Neuronal stem cell (in vitro differentiated cells): ENCODE results near the gene NDC1. TPM values are rescaled to one million over a fixed set of nuclear protein-coding genes. Genes with fewer than 3 reads are reported as not detected.
"Not testable (repeated sequence)": the region's sequence is repeated elsewhere in the genome, so short reads cannot be mapped to it uniquely, and the experiment has no call there.

Experiments used
- DNase-seq: peaks from one replicate; pipeline ENCODE4 v3.0.0-alpha.2; 2013; ENCODE audit warnings: low spot score
- H2AFZ ChIP-seq: one replicate; pipeline ENCODE4 v1.6.1; 2013; ENCODE audit warnings: mild to moderate bottlenecking, low read length, inconsistent platforms
- H2AK5ac ChIP-seq: 2 replicates; pipeline ENCODE4 v1.6.1; 2013; ENCODE audit warnings: low read depth, mild to moderate bottlenecking, inconsistent platforms, low read length, moderate library complexity, mixed read lengths
- H2BK120ac ChIP-seq: 2 replicates; pipeline ENCODE4 v1.6.1; 2013; ENCODE audit warnings: low read depth, mild to moderate bottlenecking, inconsistent platforms, low read length, moderate library complexity, mixed read lengths
- H2BK12ac ChIP-seq: one replicate; pipeline ENCODE4 v1.6.1; 2013; ENCODE audit warnings: low read length, inconsistent platforms
- H2BK15ac ChIP-seq: 2 replicates; pipeline ENCODE4 v1.6.1; 2013; ENCODE audit warnings: mild to moderate bottlenecking, low read length, inconsistent platforms, mixed read lengths
- H2BK5ac ChIP-seq: one replicate; pipeline ENCODE4 v1.6.1; 2013; ENCODE audit warnings: inconsistent platforms, mild to moderate bottlenecking, low read length, moderate library complexity
- H3K14ac ChIP-seq: one replicate; pipeline ENCODE4 v1.6.1; 2013; ENCODE audit warnings: low read length, inconsistent platforms
- H3K18ac ChIP-seq: 2 replicates; pipeline ENCODE4 v1.6.1; 2013; ENCODE audit warnings: low read length, inconsistent platforms
- H3K23ac ChIP-seq: 2 replicates; pipeline ENCODE4 v1.6.1; 2013; ENCODE audit warnings: low read depth, mild to moderate bottlenecking, mixed read lengths, low read length, inconsistent platforms; ENCODE audit not compliant: poor library complexity
- H3K27ac ChIP-seq: replicated peaks from 3 replicates; pipeline ENCODE4 v1.5.1; 2013; ENCODE audit warnings: low read length, inconsistent platforms
- H3K27me3 ChIP-seq, 3 experiments: 2 replicates each; pipeline ENCODE4 v1.6.1; 2013; ENCODE audit warnings: low read length in 3 of 3, mild to moderate bottlenecking in 2 of 3, inconsistent platforms in 1 of 3, low read depth in 1 of 3, mixed read lengths in 1 of 3, moderate library complexity in 1 of 3; ENCODE audit not compliant: control insufficient read depth in 3 of 3, insufficient read depth in 3 of 3
- H3K36me3 ChIP-seq, 2 donors: replicated peaks in 1 of 2; 2 replicates each; pipeline ENCODE4 v1.6.1; 2013; ENCODE audit warnings: low read length in 2 of 2; ENCODE audit not compliant: control insufficient read depth in 2 of 2, insufficient read depth in 2 of 2
- H3K4ac ChIP-seq: 2 replicates; pipeline ENCODE4 v1.6.1; 2013; ENCODE audit warnings: inconsistent platforms, mild to moderate bottlenecking, low read length, moderate library complexity
- H3K4me1 ChIP-seq, 2 donors: 1 replicate in 1 of 2; 2 replicates in 1 of 2; pipeline ENCODE4 v1.6.1; 2013; ENCODE audit warnings: low read length in 2 of 2, low read depth in 1 of 2; ENCODE audit not compliant: control insufficient read depth in 2 of 2, insufficient read depth in 1 of 2
- H3K4me2 ChIP-seq: one replicate; pipeline ENCODE4 v1.6.1; 2013; ENCODE audit warnings: mild to moderate bottlenecking, low read length, inconsistent platforms; ENCODE audit not compliant: insufficient read depth, poor library complexity, severe bottlenecking
- H3K4me3 ChIP-seq, 2 donors: 2 replicates each; pipeline ENCODE4 v1.5.1; 2013; ENCODE audit warnings: low read length in 2 of 2, mild to moderate bottlenecking in 2 of 2, inconsistent platforms in 1 of 2, moderate library complexity in 1 of 2
- H3K79me1 ChIP-seq: one replicate; pipeline ENCODE4 v1.6.1; 2013; ENCODE audit warnings: low read depth, mild to moderate bottlenecking, inconsistent platforms, low read length, moderate library complexity
- H3K9ac ChIP-seq: one replicate; pipeline ENCODE4 v1.6.1; 2013; ENCODE audit warnings: mild to moderate bottlenecking, low read depth, low read length, inconsistent platforms; ENCODE audit not compliant: poor library complexity
- H3K9me3 ChIP-seq, 2 donors: replicated peaks in 1 of 2; 2 replicates each; pipeline versions ENCODE3 to v1.6.1; 2013; ENCODE audit warnings: low read length in 2 of 2, mild to moderate bottlenecking in 2 of 2, inconsistent platforms in 1 of 2, low read depth in 1 of 2, mixed read lengths in 1 of 2, moderate library complexity in 1 of 2; ENCODE audit not compliant: control insufficient read depth in 2 of 2, insufficient read depth in 1 of 2
- H4K8ac ChIP-seq: one replicate; pipeline ENCODE4 v1.6.1; 2013; ENCODE audit warnings: low read depth, mild to moderate bottlenecking, inconsistent platforms, low read length, moderate library complexity
- H4K91ac ChIP-seq: one replicate; pipeline ENCODE4 v1.6.1; 2013; ENCODE audit warnings: low read length, low read depth, mild to moderate bottlenecking, inconsistent platforms; ENCODE audit not compliant: poor library complexity
- WGBS, 2 donors: extraction: QIAGEN DNeasy Blood & Tissue Kit; methylation state at CpG; one replicate each; pipeline ENCODE4 v1.1.7; 2013; ENCODE audit warnings: missing lambda C conversion rate in 2 of 2, mixed read lengths in 1 of 2; ENCODE audit not compliant: insufficient read length in 2 of 2, insufficient replicate concordance in 1 of 2; ENCODE audit errors: extremely low coverage in 2 of 2; 5-methylcytosine and 5-hydroxymethylcytosine counted together
- polyA plus RNA-seq, 2 experiments: library from polyadenylated mRNA; stranded (reverse); fragments of 200-250 nt; gene quantifications; one replicate each; pipeline ENCODE4 v1.2.3, GENCODE V29; 2013

Gene NDC1
- polyA plus RNA-seq (2013, experiment 1 of 2), result 20.4 TPM
- 20.7 TPM for polyA plus RNA-seq (2013, experiment 2 of 2)

GRCh38 chr1:53837924-53838653, at the start of gene NDC1:
Gene NDC1, minus strand, starts transcription at chr1:53838296. Its CDS starts 35 bp downstream, at chr1:53838261.
- Histone ChIP-seq H3K36me3 (peaks cover 0 to 15% of the 10 kb centered on the region in 2 donors), H3K9me3 (peaks cover 2 to 5% of the 10 kb centered on the region in 2 donors), H3K4me3 (peak within 1 kb of the TSS; percentile 94 to 97), H2BK15ac (peak within 1 kb of the TSS; percentile 44), H3K18ac (peak within 1 kb of the TSS; percentile 98), H2AK5ac (no peak within 1 kb of the TSS), H4K91ac (no peak within 1 kb of the TSS), H3K4me2 (peak within 1 kb of the TSS; percentile 82), H4K8ac (no peak within 1 kb of the TSS), H3K23ac (peak within 1 kb of the TSS; percentile 90), H2AFZ (peak within 1 kb of the TSS; percentile 96), H3K4me1 (peaks cover 3% of the 10 kb centered on the region in 2 donors), H3K9ac (peak within 1 kb of the TSS; percentile 95), H3K79me1 (peaks cover 5% of the 10 kb centered on the region), H2BK5ac (peak within 1 kb of the TSS; percentile 79), H3K27ac (peak within 1 kb of the TSS; percentile 98), H2BK12ac (peak within 1 kb of the TSS; percentile 80), H3K4ac (no peak within 1 kb of the TSS), H3K14ac (no peak within 1 kb of the TSS), H3K27me3 (no peaks in the 10 kb centered on the region), H2BK120ac (no peak within 1 kb of the TSS)
- DNase-seq, result peak; percentile 91
- no CpG with 5 or more reads among the region's 59 CpGs for WGBS, 2 donors

GRCh38 chr1:53883600-53883999, 45.5 kb upstream of the NDC1 start:
- peaks cover 2 to 66% of the 10 kb centered on the region in 2 donors for H3K36me3 ChIP-seq
- not testable (repeated sequence) for H4K8ac ChIP-seq, H3K27me3 ChIP-seq, H3K4ac ChIP-seq, H2BK120ac ChIP-seq, H3K18ac ChIP-seq, H3K14ac ChIP-seq, H3K23ac ChIP-seq, H3K9me3 ChIP-seq, DNase-seq, H4K91ac ChIP-seq, H2BK15ac ChIP-seq, H3K9ac ChIP-seq, H3K27ac ChIP-seq, H3K4me1 ChIP-seq, H3K4me2 ChIP-seq, H2AFZ ChIP-seq, H3K79me1 ChIP-seq, H2BK5ac ChIP-seq, H3K4me3 ChIP-seq, H2AK5ac ChIP-seq, H2BK12ac ChIP-seq
- no CpG with 5 or more reads among the region's 6 CpGs for WGBS, 2 donors

GRCh38 chr1:53881853-53882252, 43.8 kb upstream of the NDC1 start:
- no CpG with 5 or more reads among the region's 2 CpGs for WGBS, 2 donors

GRCh38 chr1:53878492-53879105, 40.5 kb upstream of the NDC1 start:
- Histone ChIP-seq H4K8ac (no peak overlapping the region), H3K23ac (no peak overlapping the region), H3K4me3 (no peak overlapping the region), H2BK15ac (no peak overlapping the region), H2BK5ac (no peak overlapping the region), H3K4me1 (no peaks in the 10 kb centered on the region), H4K91ac (no peak overlapping the region), H3K9me3 (peaks cover 0 to 6% of the 10 kb centered on the region in 2 donors), H3K14ac (no peak overlapping the region), H2AFZ (no peak overlapping the region), H3K4me2 (no peak overlapping the region), H3K4ac (no peak overlapping the region), H2BK12ac (no peak overlapping the region), H2BK120ac (no peak overlapping the region), H3K79me1 (no peaks in the 10 kb centered on the region), H2AK5ac (no peak overlapping the region), H3K9ac (no peak overlapping the region), H3K18ac (no peak overlapping the region), H3K27ac (no peak overlapping the region), H3K27me3 (no peaks in the 10 kb centered on the region), H3K36me3 (peaks cover 9 to 72% of the 10 kb centered on the region in 2 donors)
- peak; percentile 29 for DNase-seq
- no CpG with 5 or more reads among the region's 5 CpGs for WGBS, 2 donors

More at GRCh38 chr1:53881853-53882252, 43.8 kb upstream of the NDC1 start:
- H2BK15ac ChIP-seq, H3K4ac ChIP-seq, H2BK120ac ChIP-seq, H3K4me3 ChIP-seq, H2BK5ac ChIP-seq, H3K14ac ChIP-seq, H2AK5ac ChIP-seq, H3K18ac ChIP-seq, H2BK12ac ChIP-seq, H3K23ac ChIP-seq, H3K27ac ChIP-seq, H2AFZ ChIP-seq, H3K4me1 ChIP-seq, H3K4me2 ChIP-seq, H3K27me3 ChIP-seq, H3K9me3 ChIP-seq, H3K79me1 ChIP-seq, H3K9ac ChIP-seq, H4K8ac ChIP-seq, H4K91ac ChIP-seq, DNase-seq: not testable (repeated sequence)
- H3K36me3 ChIP-seq, result peaks cover 2 to 70% of the 10 kb centered on the region in 2 donors
